Mucosa of descending colon (tissue), 3 donors: ENCODE data around the gene SRRD. TPM values are rescaled to one million over a fixed set of nuclear protein-coding genes. Genes with fewer than 3 reads are reported as not detected.

ENCODE experiments used
- ATAC-seq: fragments of 200-7000 bp; cut with Tn5 transposase; one replicate; pipeline ENCODE4 v1.9.1; 2020; ENCODE audit warnings: mild to moderate bottlenecking, moderate library complexity
- DNase-seq, 3 donors: peaks; one replicate each; pipeline ENCODE4 v3.0.0-alpha.2; 2020
- H3K36me3 ChIP-seq: fragments of 200-600 bp; one replicate; pipeline ENCODE4 v1.8.0; 2021; ENCODE audit warnings: low read depth, mild to moderate bottlenecking
- H3K4me1 ChIP-seq: fragments of 200-600 bp; one replicate; pipeline ENCODE4 v1.8.0; 2021; ENCODE audit warnings: low read depth, mild to moderate bottlenecking
- H3K4me3 ChIP-seq: fragments of 200-600 bp; one replicate; pipeline ENCODE4 v1.8.0; 2021; ENCODE audit warnings: mild to moderate bottlenecking
- H3K9me3 ChIP-seq: fragments of 200-600 bp; one replicate; pipeline ENCODE4 v1.8.0; 2021; ENCODE audit warnings: mild to moderate bottlenecking
- intact Hi-C, 2 donors: fragments of 100-400 bp; cut with DNase I in 1 of 2; cut with micrococcal nuclease in 1 of 2; formaldehyde crosslinking; loops; one replicate each; pipeline versions ENCODE4 v1.11.0 to v1.11.1; 2022; cut with DNase I, micrococcal nuclease
- total RNA-seq, 3 donors: library from RNA; stranded (reverse); fragmentation: NEBNext Ultra II Directional in 2 of 3; extraction: Animal tissue kit (Norgen Biotek cat#: 25700) in 2 of 3; gene quantifications; one replicate each; pipeline versions ENCODE4 v1.2.1 to v1.2.4, GENCODE V29; 2021 to 2023
- TF ChIP-seq, protein P1 (sequence below): fragments of 200-600 bp; IDR thresholded peaks from one replicate; pipeline ENCODE4 v1.8.0; 2022; ENCODE audit warnings: antibody characterized with exemption, mild to moderate bottlenecking
- donor health status: DM: no; HTN: no; CAD: no; lungs with moderate emphysema.
- donor health status: DM: no; HTN: no; CAD: no.
- donor health status: DM: no; HTN: yes; CAD: no.

SRRD gene
- total RNA-seq, 3 donors from 2014 or later: 11.1 to 19.1 (median 11.2) TPM

DNA sequence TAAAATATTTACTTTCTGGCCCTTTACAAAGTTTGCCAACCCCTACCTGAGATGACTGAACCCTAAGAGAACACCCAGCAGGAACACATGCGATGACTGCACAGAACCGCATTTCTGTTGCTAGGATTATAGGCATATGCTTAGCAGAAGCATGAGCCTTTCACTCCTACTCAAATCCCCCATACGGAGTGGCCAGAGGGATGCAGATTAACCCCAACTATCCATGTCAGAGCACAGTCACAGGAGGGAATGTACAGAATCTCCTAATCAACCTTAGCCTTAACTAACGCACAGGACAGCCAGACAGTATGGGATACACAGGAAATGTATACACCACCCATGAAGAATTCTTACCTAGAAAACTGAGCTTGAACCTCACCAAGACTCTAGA is 6.3 kb upstream of the SRRD start:
- TF ChIP-seq, protein P1, sequence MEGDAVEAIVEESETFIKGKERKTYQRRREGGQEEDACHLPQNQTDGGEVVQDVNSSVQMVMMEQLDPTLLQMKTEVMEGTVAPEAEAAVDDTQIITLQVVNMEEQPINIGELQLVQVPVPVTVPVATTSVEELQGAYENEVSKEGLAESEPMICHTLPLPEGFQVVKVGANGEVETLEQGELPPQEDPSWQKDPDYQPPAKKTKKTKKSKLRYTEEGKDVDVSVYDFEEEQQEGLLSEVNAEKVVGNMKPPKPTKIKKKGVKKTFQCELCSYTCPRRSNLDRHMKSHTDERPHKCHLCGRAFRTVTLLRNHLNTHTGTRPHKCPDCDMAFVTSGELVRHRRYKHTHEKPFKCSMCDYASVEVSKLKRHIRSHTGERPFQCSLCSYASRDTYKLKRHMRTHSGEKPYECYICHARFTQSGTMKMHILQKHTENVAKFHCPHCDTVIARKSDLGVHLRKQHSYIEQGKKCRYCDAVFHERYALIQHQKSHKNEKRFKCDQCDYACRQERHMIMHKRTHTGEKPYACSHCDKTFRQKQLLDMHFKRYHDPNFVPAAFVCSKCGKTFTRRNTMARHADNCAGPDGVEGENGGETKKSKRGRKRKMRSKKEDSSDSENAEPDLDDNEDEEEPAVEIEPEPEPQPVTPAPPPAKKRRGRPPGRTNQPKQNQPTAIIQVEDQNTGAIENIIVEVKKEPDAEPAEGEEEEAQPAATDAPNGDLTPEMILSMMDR: no peak
- intact Hi-C loops: no loop called here
- H3K4me3 ChIP-seq: no peak overlapping the region
- no peaks in the 10 kb centered on the region for H3K9me3 ChIP-seq
- no peak for DNase-seq
- H3K4me1 ChIP-seq: peaks cover 19% of the 10 kb centered on the region
- ATAC-seq: no peak
- H3K36me3 ChIP-seq: peaks cover 2% of the 10 kb centered on the region

DNA sequence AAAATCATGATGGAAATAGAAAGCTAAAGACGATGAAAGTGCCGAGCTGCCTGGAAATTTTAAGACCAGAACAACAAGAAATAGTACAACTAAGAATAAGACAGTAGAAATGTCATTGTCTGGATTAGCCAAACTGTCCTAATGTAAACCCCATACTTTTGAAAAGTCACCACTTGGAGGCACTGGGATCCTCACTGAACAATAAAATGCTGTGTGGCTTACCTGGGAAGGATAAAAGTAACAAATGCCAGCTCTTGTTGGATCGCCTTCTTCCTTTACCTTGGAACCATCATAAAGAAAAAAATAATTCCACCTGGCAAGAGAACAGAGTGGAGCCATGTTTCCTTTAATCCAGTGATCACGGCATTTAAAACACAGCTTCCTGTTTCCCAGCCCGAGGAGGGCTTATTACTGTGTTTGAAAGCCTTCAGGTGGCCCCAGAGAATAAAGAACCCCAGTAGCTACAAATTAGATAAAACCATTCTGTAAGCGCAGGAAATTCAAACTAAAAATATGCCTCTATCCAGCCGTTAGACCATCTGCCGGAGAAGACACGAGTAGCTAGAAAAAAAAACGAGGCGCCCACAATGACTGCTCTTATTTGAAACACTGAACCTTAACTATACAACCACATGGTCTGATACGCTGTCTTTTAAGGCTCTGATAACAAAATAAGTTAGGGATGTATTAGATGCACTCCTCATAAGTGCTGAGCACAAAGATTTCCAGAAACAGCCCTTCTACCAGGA is 4.5 kb upstream of the SRRD start:
- DNase-seq (no peak), ATAC-seq (no peak)
- H3K9me3 ChIP-seq: no peaks in the 10 kb centered on the region
- H3K4me1 ChIP-seq: peaks cover 29% of the 10 kb centered on the region
- TF ChIP-seq, protein P1: no peak
- H3K36me3 ChIP-seq: no peaks in the 10 kb centered on the region
- no peak overlapping the region for H3K4me3 ChIP-seq
- intact Hi-C loops: no loop called here

DNA sequence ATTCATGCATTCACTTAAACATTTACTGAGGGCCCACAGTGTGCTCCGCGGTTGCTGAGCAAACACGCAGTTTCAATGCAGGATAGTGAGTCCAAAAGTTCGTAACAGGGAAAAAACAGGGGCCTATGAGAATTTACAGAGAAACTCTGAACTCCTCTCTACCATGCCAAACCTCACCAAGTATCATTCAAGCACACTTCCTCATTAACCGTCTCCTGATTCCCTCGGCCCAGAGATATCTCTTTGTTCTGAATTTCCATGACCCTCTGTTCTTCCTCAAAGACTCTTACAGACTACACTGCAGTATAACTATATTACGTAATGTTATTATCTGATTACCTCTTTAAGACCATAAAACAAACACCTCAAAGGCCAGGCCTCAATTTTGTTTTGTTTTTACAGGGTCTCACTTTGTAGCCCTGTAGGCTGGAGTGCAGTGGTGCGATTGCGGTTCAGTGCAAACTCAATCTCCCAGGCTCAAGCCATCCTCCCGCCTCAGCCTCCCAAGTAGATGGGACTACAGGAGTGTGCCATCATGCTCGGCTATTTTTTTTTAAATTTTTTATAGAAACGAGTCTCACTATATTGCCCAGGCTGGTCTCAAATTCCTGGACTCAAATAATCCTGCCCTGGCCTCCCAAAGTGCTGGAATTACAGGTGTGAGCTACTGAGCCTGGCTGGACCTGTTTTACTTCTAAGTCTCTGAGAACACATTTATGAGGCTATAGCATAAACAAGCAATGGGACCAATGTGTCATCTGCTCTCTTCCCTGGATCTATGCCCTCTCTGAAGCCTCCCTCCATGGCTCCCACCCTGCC is 3.7 kb upstream of the SRRD start:
- DNase-seq (peak in 2 of 3 donors; percentile 24 to 36), ATAC-seq (peak; percentile 40)
- intact Hi-C loops: no loop called here
- TF ChIP-seq, protein P1: no peak
- H3K9me3 ChIP-seq: no peaks in the 10 kb centered on the region
- H3K4me3 ChIP-seq: no peak overlapping the region
- peaks cover 36% of the 10 kb centered on the region for H3K4me1 ChIP-seq
- no peaks in the 10 kb centered on the region for H3K36me3 ChIP-seq

GRCh38 chr22:26480611-26480932 is 3.1 kb upstream of the SRRD start:
- intact Hi-C loops: no loop called here
- ATAC-seq (no peak), DNase-seq (peak in 1 of 3 donors; percentile 36)
- no peak overlapping the region for H3K4me3 ChIP-seq
- H3K9me3 ChIP-seq: no peaks in the 10 kb centered on the region
- H3K36me3 ChIP-seq: no peaks in the 10 kb centered on the region
- TF ChIP-seq, protein P1: no peak
- H3K4me1 ChIP-seq: peaks cover 40% of the 10 kb centered on the region

- TF ChIP-seq, protein P1: no peak
- ATAC-seq (no peak), DNase-seq (no peak)
- H3K36me3 ChIP-seq: no peaks in the 10 kb centered on the region
- peaks cover 40% of the 10 kb centered on the region for H3K4me1 ChIP-seq
- H3K4me3 ChIP-seq: no peak overlapping the region
- H3K9me3 ChIP-seq: no peaks in the 10 kb centered on the region
- intact Hi-C loops: no loop called here
Measured at GRCh38 chr22:26481112-26481693, 2.5 kb upstream of the SRRD start.
